ENCODE results near the gene MYLK3.
A peak's percentile ranks its signal among the peaks of the same experiment; 100 is the strongest.

MYLK3 gene

DNA sequence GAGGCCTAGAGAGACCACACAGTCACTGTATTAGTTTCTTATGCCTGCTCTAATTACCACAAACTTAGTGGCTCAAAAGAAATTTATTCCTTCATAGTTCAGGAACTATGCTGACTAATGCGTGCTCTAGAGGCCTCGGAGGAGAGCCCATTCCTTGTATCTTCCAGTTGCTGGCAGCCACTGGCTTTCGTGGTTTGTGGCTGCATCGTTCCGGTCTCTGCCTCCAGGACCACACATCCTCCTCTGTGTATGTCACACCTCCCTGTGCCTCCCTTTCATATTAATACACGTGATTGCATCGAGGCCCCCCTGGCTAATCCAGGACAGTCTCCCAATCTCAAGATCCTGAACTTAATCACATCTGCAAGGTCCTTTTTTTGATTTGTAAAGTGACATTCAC is 16.9 kb upstream of the MYLK3 start:
- TF ChIP-seq, protein P1, sequence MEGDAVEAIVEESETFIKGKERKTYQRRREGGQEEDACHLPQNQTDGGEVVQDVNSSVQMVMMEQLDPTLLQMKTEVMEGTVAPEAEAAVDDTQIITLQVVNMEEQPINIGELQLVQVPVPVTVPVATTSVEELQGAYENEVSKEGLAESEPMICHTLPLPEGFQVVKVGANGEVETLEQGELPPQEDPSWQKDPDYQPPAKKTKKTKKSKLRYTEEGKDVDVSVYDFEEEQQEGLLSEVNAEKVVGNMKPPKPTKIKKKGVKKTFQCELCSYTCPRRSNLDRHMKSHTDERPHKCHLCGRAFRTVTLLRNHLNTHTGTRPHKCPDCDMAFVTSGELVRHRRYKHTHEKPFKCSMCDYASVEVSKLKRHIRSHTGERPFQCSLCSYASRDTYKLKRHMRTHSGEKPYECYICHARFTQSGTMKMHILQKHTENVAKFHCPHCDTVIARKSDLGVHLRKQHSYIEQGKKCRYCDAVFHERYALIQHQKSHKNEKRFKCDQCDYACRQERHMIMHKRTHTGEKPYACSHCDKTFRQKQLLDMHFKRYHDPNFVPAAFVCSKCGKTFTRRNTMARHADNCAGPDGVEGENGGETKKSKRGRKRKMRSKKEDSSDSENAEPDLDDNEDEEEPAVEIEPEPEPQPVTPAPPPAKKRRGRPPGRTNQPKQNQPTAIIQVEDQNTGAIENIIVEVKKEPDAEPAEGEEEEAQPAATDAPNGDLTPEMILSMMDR (IDR thresholded peaks at IDR 0.05; ENCODE audit: low read depth, low read length, missing control alignments): no peak
- Histone ChIP-seq H3K36me3 (replicated peaks) (no peaks in the 10 kb centered on the region), H3K4me3 (ENCODE audit: low read depth, low read length) (no peak overlapping the region), H3K27me3 (replicated peaks) (no peaks in the 10 kb centered on the region), H3K27ac (no peak overlapping the region)
- in situ Hi-C loops (cut with HindIII; ENCODE audit: low pct_ligation_motif_present, low sequenced_read_pairs): no loop called here
- DNase-seq: peak; percentile 69

DNA sequence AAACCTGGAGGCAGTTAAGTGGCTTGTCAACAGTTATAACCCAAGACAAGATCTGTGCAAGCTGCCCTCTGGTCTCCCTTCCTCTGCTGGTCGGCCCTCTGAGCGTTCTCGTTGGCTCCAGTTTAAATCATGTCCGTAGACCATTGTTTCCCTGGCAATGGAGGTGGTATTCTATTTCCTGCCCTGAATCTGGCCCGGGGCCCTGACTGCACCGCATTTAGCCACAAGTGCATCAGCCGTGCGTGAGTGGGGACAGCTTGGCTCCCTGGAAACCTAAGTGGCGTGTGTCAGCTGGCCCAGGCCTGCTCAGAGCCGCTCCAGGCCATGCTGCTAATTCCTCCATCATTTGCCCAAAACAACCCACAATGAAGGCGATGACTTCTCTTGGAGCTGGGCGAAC is 15.0 kb upstream of the MYLK3 start:
- H3K4me3 ChIP-seq (ENCODE audit: low read depth, low read length): no peak overlapping the region
- TF ChIP-seq, protein P1 (IDR thresholded peaks at IDR 0.05; ENCODE audit: low read depth, low read length, missing control alignments): no peak
- in situ Hi-C loops (cut with HindIII; ENCODE audit: low pct_ligation_motif_present, low sequenced_read_pairs): no loop called here
- no peaks in the 10 kb centered on the region for H3K27me3 ChIP-seq (replicated peaks)
- DNase-seq: no peak
- no peak overlapping the region for H3K27ac ChIP-seq
- H3K36me3 ChIP-seq (replicated peaks): no peaks in the 10 kb centered on the region

DNA sequence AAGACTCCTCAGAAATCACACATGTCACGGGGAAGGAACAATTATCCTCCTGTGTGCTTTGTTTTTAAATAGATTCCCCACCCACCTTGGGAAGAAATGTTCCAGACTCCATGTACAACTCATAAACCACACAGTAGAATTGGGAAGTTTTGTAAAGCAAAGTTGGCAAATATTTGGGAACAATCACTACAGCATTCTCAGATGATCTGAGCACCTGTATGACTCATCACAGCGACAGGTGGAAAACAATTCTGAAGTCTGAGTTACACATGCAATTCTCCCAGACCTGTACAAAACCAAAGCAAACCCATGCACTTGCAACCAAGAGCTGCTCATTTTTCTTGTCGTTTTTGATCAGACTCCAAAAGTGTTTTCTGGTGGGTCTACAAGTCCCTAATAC is 14.4 kb upstream of the MYLK3 start:
- in situ Hi-C loops (cut with HindIII; ENCODE audit: low pct_ligation_motif_present, low sequenced_read_pairs): no loop called here
- Histone ChIP-seq H3K36me3 (replicated peaks) (no peaks in the 10 kb centered on the region), H3K4me3 (ENCODE audit: low read depth, low read length) (no peak overlapping the region), H3K27ac (no peak overlapping the region), H3K27me3 (replicated peaks) (no peaks in the 10 kb centered on the region)
- DNase-seq: no peak
- TF ChIP-seq, protein P1 (IDR thresholded peaks at IDR 0.05; ENCODE audit: low read depth, low read length, missing control alignments): no peak

DNA sequence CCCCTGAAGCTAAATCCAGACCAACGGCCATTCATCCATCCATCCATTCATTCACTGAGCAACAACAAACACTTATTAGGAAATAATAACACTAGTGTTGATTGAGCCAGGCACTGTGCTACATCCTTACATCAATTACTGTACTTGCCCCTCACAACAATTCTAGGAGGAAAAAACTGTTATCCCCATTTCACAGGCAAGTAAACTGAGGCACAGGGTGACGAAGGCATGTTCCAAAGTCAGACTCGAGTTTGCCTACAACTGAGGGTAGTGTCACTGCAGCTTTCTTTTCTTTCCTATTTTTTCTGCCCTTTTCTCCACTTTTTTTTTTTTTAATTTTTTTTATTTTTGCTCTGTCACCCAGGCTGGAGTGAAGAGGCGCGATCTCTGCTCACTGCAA is 11.2 kb upstream of the MYLK3 start:
- Histone ChIP-seq H3K4me3 (ENCODE audit: low read depth, low read length) (no peak overlapping the region), H3K36me3 (replicated peaks) (no peaks in the 10 kb centered on the region), H3K27me3 (replicated peaks) (no peaks in the 10 kb centered on the region), H3K27ac (no peak overlapping the region)
- in situ Hi-C loops (cut with HindIII; ENCODE audit: low pct_ligation_motif_present, low sequenced_read_pairs): no loop called here
- TF ChIP-seq, protein P1 (IDR thresholded peaks at IDR 0.05; ENCODE audit: low read depth, low read length, missing control alignments): no peak
- DNase-seq: no peak

DNA sequence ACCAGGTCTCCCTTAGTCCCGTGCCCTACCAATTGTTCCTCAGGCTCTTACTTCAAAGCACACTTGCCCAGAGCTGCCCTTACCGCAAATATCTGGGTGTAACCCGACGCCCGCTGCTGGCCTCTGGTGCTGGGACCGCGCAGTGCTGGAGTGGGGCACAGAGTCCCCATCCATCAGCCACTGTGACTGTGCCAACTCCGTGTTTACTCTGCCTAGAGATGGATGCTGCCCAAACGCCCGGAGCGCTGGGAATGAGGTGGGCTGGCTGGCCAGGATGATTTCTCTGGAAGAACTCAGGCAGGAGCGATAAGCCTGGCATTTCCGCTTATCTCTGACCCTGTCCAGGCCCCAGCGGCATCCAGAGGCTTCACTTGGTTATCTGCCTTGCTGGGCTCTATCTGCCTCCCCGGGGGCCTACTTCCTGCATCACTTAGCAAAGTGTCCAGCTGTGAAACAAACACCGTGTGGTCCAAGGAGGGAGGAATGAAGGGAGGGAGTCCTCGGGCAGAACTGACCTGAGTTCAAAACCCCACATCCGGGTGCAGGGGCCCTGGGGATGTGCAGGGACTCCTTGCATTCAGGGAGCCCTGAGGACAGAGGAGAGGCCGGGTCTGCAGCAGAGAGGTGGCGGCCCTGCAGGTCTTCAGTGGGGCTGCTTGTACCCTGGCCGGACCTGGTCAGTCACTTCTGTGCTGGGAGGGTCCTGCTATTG is 9.4 kb upstream of the MYLK3 start:
- in situ Hi-C loops (cut with HindIII; ENCODE audit: low pct_ligation_motif_present, low sequenced_read_pairs): no loop called here
- Histone ChIP-seq H3K4me3 (ENCODE audit: low read depth, low read length) (no peak overlapping the region), H3K27me3 (replicated peaks) (no peaks in the 10 kb centered on the region), H3K36me3 (replicated peaks) (no peaks in the 10 kb centered on the region), H3K27ac (no peak overlapping the region)
- no peak for DNase-seq
- TF ChIP-seq, protein P1 (IDR thresholded peaks at IDR 0.05; ENCODE audit: low read depth, low read length, missing control alignments): no peak

DNA sequence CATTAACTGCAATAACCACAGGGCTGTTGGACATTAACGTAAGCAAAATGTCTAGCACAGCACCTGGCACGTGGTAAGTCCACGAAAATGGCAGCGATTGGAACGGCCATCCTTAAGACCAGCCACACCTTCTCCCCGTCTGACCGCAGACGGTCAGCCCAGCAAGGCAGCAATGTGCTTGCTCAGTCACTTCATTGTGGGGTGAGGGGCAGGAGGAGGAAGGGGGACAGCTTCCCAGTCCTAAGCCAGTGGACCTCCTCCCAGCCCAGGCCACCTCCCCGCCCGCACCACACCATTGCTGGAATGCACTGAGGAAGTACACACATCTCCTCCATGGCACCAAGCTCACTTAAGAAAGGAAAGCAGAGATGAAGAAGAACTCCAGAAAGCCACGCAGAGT is 8.6 kb upstream of the MYLK3 start:
- Histone ChIP-seq H3K4me3 (ENCODE audit: low read depth, low read length) (no peak overlapping the region), H3K36me3 (replicated peaks) (no peaks in the 10 kb centered on the region), H3K27ac (no peak overlapping the region), H3K27me3 (replicated peaks) (no peaks in the 10 kb centered on the region)
- no peak for DNase-seq
- in situ Hi-C loops (cut with HindIII; ENCODE audit: low pct_ligation_motif_present, low sequenced_read_pairs): no loop called here
- TF ChIP-seq, protein P1 (IDR thresholded peaks at IDR 0.05; ENCODE audit: low read depth, low read length, missing control alignments): no peak

Data from brain microvascular endothelial cell (primary cell).